Omental fat pad (tissue), 4 donors: ENCODE measurements around the gene DEF6. TPM values are rescaled to one million over a fixed set of nuclear protein-coding genes. Genes with fewer than 3 reads are reported as not detected.
"Not testable (repeated sequence)": the region's sequence is repeated elsewhere in the genome, so short reads cannot be mapped to it uniquely, and the experiment has no call there.

Experiments used
- ATAC-seq: fragments of 150-250 bp; one replicate; pipeline ENCODE4 v1.9.1; 2016; ENCODE audit warnings: mild to moderate bottlenecking, moderate library complexity; ENCODE audit not compliant: low FRiP score
- DNase-seq: peaks from one replicate; pipeline ENCODE4 v3.0.0-alpha.2; 2019; ENCODE audit warnings: low spot score
- CTCF ChIP-seq, 3 donors: fragments of 450-650 bp; IDR thresholded peaks; one replicate each; pipeline ENCODE4 v1.5.1; 2016 to 2017; ENCODE audit warnings: antibody characterized with exemption in 3 of 3, mild to moderate bottlenecking in 3 of 3, moderate library complexity in 2 of 3
- total RNA-seq, 4 donors: library from RNA; depleted of rRNA; stranded (reverse); fragments of >200 nt; gene quantifications; one replicate each; pipeline ENCODE4 v1.1.0, GENCODE V29; 2016

The DEF6 gene
- total RNA-seq, 4 donors from 2014 or later, result 6.6 to 17.4 (median 9.3) TPM

GRCh38 chr6:35299674-35300073 is 2.1 kb downstream of the DEF6 start:
- ATAC-seq (no peak), DNase-seq (no peak)
- no peak for TF ChIP-seq CTCF (IDR thresholded peaks at IDR 0.05)

- no peak for DNase-seq
- TF ChIP-seq CTCF (IDR thresholded peaks at IDR 0.05), result no peak
- ATAC-seq, result no peak
These were observed 3.2 kb downstream of the DEF6 start for GRCh38 chr6:35300848-35301247.

GRCh38 chr6:35302604-35303241 is 5.1 kb downstream of the DEF6 start:
- DNase-seq (no peak), ATAC-seq (peak; percentile 67)
- no peak for TF ChIP-seq CTCF (IDR thresholded peaks at IDR 0.05)

- TF ChIP-seq CTCF (IDR thresholded peaks at IDR 0.05), result no peak
- ATAC-seq, result no peak
- no peak for DNase-seq
These were observed 6.7 kb downstream of the DEF6 start for GRCh38 chr6:35304299-35304698.

- no peak for TF ChIP-seq CTCF (IDR thresholded peaks at IDR 0.05)
- DNase-seq (no peak), ATAC-seq (no peak)
These were observed 7.5 kb downstream of the DEF6 start for GRCh38 chr6:35305117-35305516.

- DNase-seq, ATAC-seq: not testable (repeated sequence)
These were observed 9.5 kb downstream of the DEF6 start for GRCh38 chr6:35307138-35307537.

- not testable (repeated sequence) for ATAC-seq
These were observed 10.9 kb downstream of the DEF6 start for GRCh38 chr6:35308543-35308942.

GRCh38 chr6:35309611-35310264 is 12.1 kb downstream of the DEF6 start:
- ATAC-seq, result no peak
- no peak for DNase-seq
- no peak for TF ChIP-seq CTCF (IDR thresholded peaks at IDR 0.05)

More at GRCh38 chr6:35308543-35308942, 10.9 kb downstream of the DEF6 start:
- not testable (repeated sequence) for DNase-seq
